Measurements from ENCODE around the gene B3GALNT2.

GRCh38 chr1:235533476-235534168, 29.4 kb upstream of the B3GALNT2 start:
- no peak for TF ChIP-seq CTCF (IDR thresholded peaks at IDR 0.05)
- TF ChIP-seq EZH2phosphoT487 (IDR thresholded peaks at IDR 0.05): no peak
- TF ChIP-seq EZH2 (IDR thresholded peaks at IDR 0.05): no peak
